ENCODE results near the gene MED13L. TPM values are rescaled to one million over a fixed set of nuclear protein-coding genes. Genes with fewer than 3 reads are reported as not detected.
"Not testable (repeated sequence)": the region's sequence is repeated elsewhere in the genome, so short reads cannot be mapped to it uniquely, and the experiment has no call there.

MED13L gene
- total RNA-seq, 1 donor from 2014 or later: 69.3 TPM

DNA sequence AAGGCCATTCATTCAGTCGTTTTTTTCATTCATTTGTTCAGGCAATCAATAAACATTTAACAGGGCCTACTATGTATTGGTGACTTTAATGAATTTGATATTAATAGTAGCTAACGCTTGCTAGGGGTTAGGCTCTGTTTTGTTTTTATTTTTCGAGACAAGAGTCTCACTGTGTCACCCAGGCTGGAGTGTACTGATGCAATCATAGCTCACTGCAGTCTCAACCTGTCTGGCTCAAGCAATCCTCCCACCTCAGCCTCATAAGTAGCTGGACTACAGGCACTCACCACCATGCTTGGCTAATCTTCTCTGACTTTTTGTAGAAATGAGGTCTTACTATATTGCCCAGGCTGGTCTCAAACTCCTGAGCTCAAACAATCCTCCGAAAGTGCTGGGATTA is 25.6 kb upstream of the MED13L start:
- ATAC-seq: no peak

DNA sequence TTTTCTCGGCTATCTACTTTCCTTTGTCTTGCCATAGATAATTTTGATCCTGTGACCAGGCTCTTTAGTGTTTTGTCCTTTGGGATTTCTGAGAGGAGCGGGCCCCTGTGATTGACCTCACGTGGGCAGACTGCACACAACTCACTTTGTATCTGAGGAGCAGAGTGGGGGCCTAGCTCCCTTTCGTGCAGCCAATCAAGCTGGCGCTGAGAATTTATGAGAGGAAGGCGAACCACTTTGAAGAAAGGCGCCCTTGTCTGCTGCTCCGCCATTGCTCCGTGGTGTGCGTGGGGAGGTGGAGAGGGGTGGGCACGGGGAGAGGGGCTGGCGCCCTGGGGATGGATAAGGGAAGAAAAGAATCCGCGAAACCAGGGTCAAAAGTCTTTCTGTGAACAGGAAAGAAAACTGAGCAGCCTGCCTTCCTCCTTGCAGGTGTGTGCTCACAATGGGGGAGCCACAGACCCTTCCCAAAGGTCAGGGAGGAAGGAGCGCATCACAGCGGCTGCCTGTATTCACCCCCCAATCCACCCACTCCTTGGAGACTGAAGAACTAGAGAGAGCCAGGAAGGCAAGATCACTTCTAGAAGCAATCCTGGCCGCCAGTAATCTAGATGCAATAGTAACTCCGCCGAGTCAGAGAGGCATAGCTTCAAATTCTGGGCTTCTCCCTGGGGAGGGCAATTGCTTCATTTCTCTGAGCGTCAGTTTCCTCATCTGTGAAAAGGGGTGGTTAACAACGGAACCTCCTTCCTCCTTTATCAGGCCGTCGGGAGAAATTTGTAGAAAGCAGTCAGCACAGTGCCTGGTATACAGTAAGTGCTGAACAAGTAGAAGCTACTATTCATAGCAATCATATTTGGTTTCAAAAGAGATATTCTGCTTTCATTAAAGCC is 24.9 kb upstream of the MED13L start:
- ATAC-seq: no peak

DNA sequence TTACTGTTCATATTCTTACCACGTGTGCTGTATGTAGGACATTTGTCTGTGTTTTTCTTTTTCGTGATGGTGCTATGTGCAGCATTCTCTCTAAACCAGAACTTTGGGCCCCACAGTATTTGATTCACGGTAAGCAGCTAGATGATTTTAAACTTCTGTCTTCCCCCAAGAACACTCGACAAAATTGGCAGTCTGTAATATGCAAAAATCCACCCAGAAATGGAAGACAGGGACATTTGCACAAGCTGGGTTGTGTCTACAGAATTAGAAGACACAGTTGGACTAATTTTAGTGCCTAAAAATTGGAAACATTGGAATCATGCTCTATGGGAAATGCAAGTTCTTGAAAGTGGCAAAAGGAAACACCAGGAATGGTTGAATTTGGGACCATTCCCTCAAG is 24.1 kb upstream of the MED13L start:
- no peak for ATAC-seq

DNA sequence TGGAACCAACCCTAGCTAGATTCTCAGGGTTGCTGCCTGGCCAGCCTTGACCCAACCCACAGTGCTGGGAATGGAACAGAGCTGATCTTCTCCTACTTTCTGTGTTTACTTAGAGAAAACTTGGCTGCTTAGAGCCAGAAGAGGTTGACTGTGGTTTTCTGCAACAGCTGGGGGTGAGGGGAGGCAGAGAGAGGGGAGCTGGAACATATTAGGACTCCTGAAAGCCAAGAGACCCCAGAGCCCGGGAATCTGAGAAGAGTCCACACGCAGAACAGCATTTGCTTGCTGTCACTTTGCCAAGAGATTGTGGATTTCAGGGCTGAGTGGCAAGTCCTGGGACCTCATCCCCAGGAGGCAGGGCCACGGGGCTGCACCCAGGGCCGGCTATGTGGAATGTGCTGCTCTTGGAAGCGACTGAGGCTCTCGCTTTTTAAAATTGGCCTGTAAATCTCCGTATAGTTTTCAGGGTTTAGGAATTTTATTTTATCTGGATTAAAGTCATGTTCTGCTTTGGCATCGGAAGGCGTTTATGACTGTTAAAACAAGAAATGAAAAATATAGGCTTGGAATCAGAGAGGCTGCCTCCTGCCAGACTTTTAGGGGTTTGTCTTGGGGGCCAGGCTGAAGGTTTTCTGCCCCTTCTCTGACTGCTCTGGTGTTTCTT is 22.3 kb upstream of the MED13L start:
- ATAC-seq: peak; percentile 43

DNA sequence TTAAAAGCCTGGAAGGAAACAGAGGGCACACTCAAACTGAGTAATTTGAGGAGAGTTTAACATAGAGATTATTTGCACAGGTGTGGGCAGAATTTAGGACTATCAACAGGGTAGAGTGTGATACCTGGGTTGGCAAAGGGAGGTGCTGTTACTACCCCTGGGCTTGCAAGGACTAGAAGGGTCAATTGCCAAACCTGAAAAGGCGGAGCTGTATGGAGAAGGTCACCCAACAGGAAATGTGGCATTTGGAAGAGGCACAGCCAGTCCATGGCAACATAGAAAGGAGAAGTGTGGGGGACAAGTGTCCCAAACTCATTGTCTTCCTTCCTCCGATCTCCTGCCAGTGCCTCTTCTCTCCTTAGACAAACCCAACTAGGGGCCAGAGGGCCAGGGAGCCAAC is 21.6 kb upstream of the MED13L start:
- peak; percentile 78 for ATAC-seq

DNA sequence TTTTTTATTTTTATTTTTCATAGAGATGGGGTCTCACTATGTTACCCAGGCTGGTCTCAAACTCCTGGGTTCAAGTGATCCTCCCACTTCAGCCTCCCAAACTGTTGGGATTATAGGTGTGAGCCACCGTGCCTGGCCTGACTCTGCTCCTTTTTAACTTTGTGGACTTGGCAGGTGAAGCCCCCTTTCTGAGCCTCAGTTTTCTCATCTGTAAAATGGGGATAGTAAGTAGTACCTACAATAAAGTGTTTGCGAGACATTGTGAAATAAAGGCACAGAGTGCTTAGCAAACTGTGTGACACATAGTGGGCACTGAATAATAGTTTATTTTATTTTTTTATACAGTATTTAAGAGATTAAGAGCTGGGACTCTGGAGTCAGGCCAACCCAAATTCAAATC is 21.1 kb upstream of the MED13L start:
- ATAC-seq: no peak

DNA sequence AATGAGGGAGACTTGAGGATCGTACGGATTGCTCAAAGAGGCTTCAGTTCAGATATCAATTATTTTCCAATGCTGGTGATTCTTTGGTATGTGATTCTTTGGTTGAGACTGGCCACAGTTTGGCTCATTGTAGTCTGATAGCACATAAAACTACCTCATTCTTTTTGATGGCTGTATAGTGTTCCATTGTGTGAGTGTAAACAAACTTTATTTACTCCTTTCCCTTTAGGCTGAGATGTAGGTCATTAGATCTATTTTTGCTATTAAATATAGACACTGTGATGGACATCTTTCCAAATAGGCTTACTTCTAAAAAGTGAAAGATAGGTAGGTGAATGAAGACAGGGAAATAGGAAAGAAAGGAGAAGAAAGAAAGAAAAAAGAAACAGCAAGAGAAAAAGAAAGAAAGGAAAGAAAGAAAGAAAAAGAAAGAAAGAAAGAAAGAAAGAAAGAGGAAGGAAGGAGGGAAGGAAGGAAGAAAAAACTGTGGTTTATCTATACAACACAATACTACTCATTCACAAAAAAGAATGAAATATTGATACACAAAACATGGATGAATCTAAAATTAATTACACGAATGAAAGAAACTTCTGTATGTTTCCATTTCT is 19.8 kb upstream of the MED13L start:
- ATAC-seq: no peak

DNA sequence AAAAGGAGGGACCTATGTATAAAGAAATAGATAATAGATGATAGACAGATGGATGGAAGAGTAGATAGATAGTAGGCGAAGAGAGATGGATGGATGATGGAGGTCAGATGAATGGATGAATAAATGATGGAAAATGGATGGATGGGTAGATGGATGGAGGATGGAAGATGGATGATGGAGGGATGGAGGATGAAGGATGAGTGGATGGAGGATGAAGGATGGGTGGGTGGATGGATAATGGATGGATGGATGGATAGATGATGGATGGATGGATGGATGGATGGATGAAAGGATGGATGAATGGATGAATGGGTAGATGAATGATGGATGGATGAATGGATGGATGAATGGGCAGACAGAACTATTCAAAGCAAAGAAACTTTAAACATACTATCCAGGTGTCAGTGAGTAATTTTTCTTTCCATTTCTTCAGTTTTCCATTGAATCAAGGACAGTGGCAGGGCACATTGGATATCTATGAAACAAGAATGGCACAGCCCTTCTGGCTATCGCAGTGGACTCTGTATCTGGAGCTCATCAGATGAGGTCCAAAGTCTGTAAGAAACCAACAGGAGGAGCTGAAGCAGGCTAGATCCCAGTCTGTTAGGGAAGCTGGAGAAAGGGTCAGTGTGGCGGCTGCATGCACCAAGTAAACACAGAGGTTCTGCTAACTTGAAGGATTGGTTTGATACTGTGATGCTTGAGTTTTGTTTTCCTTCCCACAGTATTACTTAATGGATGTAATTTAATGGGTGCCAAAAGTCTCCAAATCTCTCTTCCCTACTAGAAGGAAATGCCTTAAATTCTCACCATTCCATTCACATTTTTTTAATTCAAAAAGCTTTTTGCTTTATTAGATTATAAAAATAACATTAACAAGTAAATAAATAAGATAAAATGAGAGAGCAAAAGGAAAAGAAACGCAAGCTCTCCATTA is 18.1 kb upstream of the MED13L start:
- no peak for ATAC-seq

DNA sequence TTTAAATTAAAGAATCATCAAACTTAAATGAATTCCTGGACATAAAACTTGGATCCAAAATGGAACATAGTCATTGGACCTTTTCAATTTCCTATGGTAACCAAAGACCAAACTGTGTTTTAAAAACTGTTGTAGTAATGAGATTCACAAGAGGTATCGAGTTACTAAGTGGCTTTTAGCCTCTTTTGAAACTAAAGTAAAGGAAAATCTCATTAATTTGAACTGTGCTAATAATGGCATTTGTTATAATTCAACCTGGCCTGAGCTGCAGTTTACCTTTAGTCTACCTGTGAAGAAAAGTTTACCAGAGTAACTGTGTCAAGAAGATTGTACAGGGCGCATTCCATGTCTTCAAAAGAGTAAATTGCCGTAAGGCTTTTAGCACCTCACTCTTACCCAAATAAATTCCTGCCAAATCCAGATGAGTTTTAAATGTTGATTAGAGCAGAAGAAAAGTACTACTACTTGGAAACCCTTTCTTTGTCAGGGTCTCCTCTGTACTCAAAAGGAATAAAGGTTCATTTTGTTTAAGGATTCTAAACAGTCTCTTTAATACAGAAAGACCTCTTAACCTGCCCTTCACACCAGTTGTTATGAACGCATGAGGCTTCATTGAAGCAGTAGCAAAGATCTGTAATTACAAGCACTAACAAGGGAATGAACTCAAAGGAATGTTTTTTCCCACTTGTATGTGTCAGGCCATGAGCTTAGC is 17.1 kb upstream of the MED13L start:
- no peak for ATAC-seq

DNA sequence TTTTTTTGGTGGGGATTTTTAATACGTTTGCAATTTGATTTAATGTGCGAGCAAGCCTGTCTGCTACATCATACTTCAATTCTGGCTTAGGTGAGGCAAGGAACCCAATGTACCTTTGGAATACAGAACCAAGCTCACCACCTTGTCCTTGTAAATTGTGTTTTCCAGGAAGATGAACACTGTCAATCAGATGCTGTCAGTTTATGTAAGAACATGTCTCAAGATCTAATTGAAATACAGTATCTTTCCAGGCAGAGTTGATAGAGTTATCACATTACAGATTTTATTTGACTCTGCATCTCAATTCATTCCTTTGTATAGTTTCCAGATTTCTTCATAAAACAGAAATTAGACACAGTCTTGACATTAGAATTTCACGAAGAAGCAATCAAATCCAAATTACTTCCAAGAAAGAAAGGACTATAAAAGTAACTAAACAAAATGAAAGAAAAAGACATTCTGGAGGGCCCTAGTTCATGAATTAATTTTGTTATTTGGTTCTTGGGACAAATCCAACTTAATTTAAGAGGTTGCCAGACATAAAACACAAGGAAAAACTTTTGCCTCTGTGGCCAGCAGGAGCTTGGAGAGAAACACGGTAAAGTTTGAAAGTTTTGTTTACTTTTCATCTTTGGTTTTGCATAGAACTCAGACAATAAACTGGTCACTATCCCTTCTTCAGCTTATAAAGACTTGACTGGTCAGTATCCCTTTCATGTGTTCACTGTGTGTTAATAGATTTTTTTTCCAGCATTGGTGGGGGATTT is 16.4 kb upstream of the MED13L start:
- ATAC-seq: no peak

DNA sequence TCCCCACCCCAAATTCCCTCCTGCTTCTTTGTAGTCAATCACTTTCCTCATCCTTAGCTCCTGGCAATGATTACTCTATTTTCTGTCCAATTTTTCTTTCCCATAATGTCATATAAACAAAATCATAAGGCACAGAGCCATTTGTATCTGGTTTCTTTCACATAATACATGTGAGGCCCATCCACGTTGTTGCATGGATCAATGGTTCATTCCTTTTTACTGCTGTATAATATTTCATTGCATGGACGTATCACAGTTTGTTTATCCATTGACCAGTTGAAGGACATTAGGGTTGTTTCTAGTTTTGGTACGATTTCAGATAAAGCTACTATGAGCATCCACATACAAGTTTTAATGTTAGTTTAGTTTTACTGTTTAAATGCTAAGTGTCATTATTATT is 13.7 kb upstream of the MED13L start:
- no peak for ATAC-seq

DNA sequence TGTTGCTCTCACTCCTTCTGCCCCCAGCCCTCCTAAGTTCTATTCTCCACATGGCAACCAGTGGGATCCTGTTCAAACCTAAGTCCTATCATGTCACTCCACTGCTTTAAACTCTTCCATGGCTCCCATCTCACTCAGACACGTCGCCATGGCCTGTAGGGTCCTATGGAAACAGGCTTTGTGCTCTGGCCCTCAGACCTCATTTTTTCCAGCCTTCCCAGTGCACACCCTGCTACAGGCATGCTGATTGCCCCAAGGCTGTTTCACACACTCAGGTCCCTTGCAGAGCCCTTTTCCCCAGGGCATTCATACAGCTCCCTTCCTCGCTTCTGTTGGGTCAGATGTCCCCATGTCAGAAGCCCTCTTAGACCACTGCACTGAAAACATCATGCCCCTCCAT is 11.2 kb upstream of the MED13L start:
- ATAC-seq: no peak

DNA sequence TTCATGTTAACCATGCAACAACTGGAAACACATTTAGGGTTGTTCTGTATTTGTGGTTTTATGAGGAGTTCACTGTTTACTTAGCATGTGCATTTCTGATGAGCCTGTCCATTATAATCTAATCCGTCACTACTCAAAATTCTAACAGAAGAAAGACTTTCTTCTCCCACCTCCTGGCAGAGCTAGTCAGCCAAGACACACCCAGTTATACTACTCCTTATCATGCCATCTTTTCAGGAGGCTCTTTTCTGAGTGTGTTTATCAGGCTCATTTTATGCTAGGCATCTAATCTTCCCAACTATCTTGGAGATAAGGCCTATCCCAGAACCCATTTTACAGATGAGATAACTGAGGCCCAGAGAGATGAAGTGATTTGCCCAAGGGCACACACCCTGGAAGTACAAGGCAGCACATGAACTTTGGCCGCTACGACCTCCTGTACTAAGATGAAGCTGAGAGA is 10.4 kb upstream of the MED13L start:
- ATAC-seq: no peak

DNA sequence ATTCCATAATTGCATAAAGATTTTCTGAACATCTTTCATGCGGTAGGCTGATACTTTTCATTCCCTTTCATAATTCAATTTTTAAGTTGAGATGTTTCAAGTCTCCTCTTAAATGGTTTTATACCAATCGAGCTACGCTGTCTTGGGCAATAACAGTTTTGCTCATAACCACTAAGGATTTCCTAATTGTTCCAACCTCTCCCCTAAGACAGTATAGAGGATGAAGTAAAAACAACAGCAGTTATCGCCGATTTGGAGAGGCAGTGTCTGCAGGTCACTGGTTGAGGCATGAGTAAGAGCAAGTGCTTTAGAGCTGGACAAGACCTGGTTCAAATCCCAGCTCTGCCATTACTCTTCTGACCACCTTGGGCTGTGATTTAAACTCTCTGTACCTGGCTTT is 6.9 kb upstream of the MED13L start:
- ATAC-seq: no peak

DNA sequence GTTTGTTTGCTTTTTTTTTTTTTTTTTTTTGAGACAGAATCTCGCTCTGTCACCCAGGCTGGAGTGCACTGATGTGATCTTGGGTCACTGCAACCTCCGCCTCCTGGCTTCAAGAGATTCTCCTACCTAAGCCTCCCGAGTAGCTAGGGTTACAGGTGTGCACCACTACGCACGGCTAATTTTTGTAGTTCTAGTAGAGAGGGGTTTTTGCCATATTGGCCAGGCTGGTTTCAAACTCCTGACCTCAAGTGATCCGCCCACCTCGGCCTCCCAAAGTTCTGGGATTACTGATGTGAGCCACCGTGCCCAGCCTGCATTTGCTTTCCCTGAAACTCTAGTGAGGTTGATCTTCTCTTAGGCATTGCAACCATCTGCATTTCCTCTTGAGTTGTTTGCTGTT is 6.4 kb upstream of the MED13L start:
- not testable (repeated sequence) for ATAC-seq

DNA sequence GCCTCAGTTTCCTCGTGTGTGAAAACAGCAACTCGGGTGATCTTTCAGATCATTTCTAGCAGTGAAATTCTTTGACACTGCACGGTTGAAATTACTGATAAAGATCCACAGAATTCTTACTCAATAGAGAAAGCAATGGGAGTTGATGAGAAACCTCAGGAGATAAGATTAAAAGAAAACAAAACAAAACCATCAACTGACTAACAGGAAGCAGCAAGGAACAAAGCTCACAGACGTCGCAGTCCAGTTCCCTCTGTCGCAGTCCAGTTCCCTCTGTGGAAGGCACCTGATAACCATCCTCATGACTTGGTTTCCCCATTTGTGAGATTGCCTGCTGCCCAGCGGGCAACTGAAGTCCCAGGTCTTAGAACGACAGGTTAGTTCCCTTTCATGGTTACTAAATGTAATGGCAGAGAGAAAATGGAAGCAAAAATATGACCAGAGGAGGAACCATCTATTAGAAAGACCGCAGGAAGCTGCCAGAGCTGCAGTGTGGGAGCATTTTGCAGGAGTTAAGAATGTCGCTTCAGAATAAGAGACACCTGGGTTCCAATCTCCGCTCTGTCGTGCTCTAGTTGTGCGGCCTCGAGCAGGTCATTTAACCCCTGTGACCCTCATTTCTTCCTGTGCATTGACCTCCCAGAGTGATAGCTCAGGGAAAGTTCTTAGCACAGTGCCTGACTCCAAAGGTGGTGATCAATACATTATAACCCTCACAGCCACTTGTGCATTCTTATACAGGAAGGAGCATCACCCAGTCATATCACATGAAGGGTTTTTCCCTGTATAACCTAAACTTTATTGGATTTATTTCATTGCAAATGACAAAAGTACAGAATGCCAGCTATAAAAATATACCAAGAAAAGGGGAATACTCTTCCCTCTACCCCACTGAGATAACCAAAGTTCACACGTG is 5.1 kb upstream of the MED13L start:
- no peak for ATAC-seq

DNA sequence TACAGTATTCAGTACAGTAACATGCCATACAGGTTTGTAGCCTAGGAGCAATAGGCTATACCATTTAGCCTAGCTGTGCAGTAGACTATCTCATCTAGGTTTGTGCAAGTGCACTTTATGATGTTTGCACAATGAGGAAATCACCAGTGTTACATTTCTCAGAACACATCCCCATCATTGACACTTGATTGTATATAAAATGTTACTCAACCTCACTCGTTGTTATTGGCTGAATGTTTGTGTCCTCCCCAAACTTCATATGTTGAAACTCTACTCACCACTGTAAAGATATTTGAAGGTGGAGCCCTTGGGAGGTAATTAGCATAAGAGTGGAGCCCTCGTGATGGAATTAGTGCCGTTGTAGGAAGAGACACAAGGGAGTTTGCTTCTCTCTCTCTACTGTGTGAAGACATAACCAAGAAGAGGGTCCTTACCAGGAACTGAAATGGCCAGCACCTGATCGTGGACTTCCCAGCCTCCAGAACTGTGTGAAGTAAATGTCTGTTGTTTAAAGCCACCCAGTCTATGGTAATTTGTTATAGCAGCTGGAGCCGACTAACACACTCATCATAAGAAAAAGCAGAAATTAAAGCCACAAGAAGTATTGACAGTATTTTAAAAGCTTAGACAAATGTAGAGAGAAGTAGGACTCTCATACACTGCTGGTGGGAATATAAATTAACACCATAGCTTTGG is 3.2 kb upstream of the MED13L start:
- no peak for ATAC-seq

DNA sequence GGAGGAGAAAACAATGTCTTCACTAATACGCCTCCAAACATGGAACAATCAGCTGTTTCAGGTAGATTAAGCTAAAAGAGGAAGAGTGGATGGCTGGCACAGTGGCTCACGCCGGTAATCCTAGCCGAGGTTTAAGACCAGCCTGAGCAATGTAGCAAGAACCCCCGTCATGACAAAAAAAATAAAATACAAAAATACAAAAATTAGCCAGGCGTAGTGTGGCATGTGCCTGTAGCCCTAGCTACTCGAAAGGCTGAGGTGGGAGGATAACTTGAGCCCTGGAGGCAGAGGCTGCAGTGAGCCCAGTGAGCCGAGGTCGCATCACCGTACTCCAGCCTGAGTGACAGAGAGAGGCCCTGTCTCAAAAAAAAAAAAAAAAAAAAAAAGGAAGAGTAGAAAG is 1.2 kb upstream of the MED13L start:
- no peak for ATAC-seq

DNA sequence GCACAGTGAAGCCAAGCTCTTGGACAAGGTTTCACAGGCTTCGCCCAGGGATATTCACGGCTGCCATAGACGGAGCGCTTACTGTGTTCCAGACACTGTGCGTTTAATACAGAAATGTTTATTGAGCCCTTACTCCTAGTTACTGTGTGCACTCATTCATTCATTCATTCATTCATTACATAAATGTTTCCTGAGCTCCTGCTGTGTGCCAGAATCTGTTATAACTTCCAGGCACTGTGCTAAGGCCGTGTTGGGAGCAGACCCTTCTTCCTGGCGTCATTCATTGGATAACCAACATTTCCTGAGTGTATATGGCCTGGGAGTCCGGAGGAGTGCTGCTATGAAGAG is 760 bp upstream of the MED13L start:
- ATAC-seq: peak; percentile 1

All from esophagus mucosa (tissue), 1 donor.